Panc1 (cell line): ENCODE data around the gene IL24. TPM values are rescaled to one million over a fixed set of nuclear protein-coding genes. Genes with fewer than 3 reads are reported as not detected.

Source experiments
- ATAC-seq: fragments of 200-7000 bp; cut with Tn5 transposase; 2 replicates; pipeline ENCODE4 v1.9.1; 2020; ENCODE audit warnings: mild to moderate bottlenecking, moderate library complexity
- BruUV-seq: library from RNA; stranded (reverse); fragments of 400-500 nt; replicated peaks from 2 replicates; lab custom pipeline; 2021; lab: Mats Ljungman, UMichigan
- CTCF ChIA-PET: fragments of 300-600 bp; sonication (Branson Sonifier 250); formaldehyde crosslinking; loops from one replicate; lab custom pipeline; 2022; ENCODE audit warnings: antibody characterized with exemption; lab: Charles Lee
- POLR2A ChIA-PET: fragments of 300-600 bp; sonication (Branson Sonifier 250); formaldehyde crosslinking; loops from one replicate; lab custom pipeline; 2022; ENCODE audit warnings: antibody characterized with exemption; lab: Charles Lee
- DNase-seq: peaks from one replicate; pipeline ENCODE4 v3.0.0-alpha.2; 2010; ENCODE audit warnings: low read depth, low spot score
- H3K27ac ChIP-seq: 2 replicates; pipeline ENCODE4 v1.5.1; 2011; ENCODE audit warnings: mild to moderate bottlenecking, low read length, inconsistent platforms
- H3K27me3 ChIP-seq: fragments of 200-500 bp; sonication (Bioruptor generic); 2 replicates; pipeline ENCODE4 v1.6.0; 2014; ENCODE audit warnings: low read length, inconsistent platforms; ENCODE audit not compliant: control insufficient read depth, insufficient read depth
- H3K36me3 ChIP-seq: fragments of 200-500 bp; sonication (Bioruptor generic); 2 replicates; pipeline ENCODE4 v1.5.1; 2014; ENCODE audit warnings: inconsistent platforms, mild to moderate bottlenecking, low read length, moderate library complexity; ENCODE audit not compliant: control insufficient read depth, insufficient read depth
- H3K4me1 ChIP-seq: 2 replicates; pipeline ENCODE4 v1.5.1; 2011; ENCODE audit warnings: inconsistent platforms, mild to moderate bottlenecking, low read length, moderate library complexity; ENCODE audit not compliant: control insufficient read depth, insufficient read depth
- H3K4me3 ChIP-seq, 2 experiments: 2 replicates each; pipeline ENCODE4 v1.5.1; 2011 to 2012; ENCODE audit warnings: low read depth in 2 of 2, low read length in 2 of 2, mild to moderate bottlenecking in 2 of 2, inconsistent platforms in 1 of 2, moderate library complexity in 1 of 2
- H3K9me3 ChIP-seq: fragments of 200-500 bp; sonication (Bioruptor generic); 2 replicates; pipeline ENCODE4 v1.5.1; 2014; ENCODE audit warnings: low read depth, mild to moderate bottlenecking, inconsistent platforms, low read length, moderate library complexity; ENCODE audit not compliant: control insufficient read depth, insufficient read depth
- CTCF ChIP-seq: fragments of 450-650 bp; IDR thresholded peaks from 2 replicates; pipeline ENCODE4 v1.5.1; 2017; ENCODE audit warnings: mild to moderate bottlenecking
- POLR2AphosphoS5 ChIP-seq: IDR thresholded peaks from 2 replicates; pipeline ENCODE4 v1.6.1; 2012; ENCODE audit warnings: mild to moderate bottlenecking, low read depth, low read length, moderate library complexity
- REST ChIP-seq, 2 experiments: IDR thresholded peaks; 2 replicates each; pipeline ENCODE4 v1.6.1; 2011 to 2012; ENCODE audit warnings: low read depth in 2 of 2, control low read depth in 1 of 2, low read length in 1 of 2, mild to moderate bottlenecking in 1 of 2, moderate library complexity in 1 of 2; ENCODE audit not compliant: insufficient read depth in 1 of 2
- SIN3A ChIP-seq: IDR thresholded peaks from 2 replicates; pipeline ENCODE4 v1.6.1; 2012; ENCODE audit warnings: low read depth, mild to moderate bottlenecking, low read length, moderate library complexity, borderline replicate concordance; ENCODE audit not compliant: insufficient read depth
- TCF7L2 ChIP-seq: IDR thresholded peaks from 2 replicates; pipeline ENCODE4 v1.6.1; 2011; ENCODE audit warnings: mild to moderate bottlenecking, low read depth, low read length, inconsistent platforms
- in situ Hi-C: cut with HindIII; loops from 2 replicates; pipeline ENCODE4 v1.10.0; 2016; ENCODE audit warnings: low sequenced_read_pairs, low pct_unique_long_range_greater_than_20kb
- intact Hi-C: fragments of 100-400 bp; cut with micrococcal nuclease; formaldehyde crosslinking; loops from one replicate; pipeline ENCODE4 v1.10.0; 2022; ENCODE audit not compliant: unreplicated experiment
- total RNA-seq: library from RNA; stranded (reverse); gene quantifications from one replicate; pipeline ENCODE4 v1.2.1, GENCODE V29; 2021; ENCODE audit not compliant: unreplicated experiment

The IL24 gene
- total RNA-seq, 1 experiment from 2014 or later, result not detected

DNA sequence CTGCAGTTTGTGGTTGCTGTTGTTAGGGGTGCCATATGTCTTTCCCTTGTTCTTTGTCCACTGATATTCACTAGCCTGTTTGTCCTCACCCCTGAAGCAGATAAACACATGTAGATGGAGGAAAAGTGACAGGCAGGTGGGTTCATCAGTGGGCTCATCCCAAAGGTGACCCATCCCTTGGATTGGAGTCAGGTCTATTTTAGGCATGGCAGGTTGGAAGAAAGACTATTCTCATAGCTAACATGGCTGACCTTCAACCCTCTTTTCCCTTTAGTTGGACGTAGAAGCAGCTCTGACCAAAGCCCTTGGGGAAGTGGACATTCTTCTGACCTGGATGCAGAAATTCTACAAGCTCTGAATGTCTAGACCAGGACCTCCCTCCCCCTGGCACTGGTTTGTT lies 5.5 kb downstream of the IL24 start:
- Histone ChIP-seq H3K36me3 (no peaks in the 10 kb centered on the region), H3K4me3 (no peak overlapping the region), H3K9me3 (no peaks in the 10 kb centered on the region), H3K4me1 (no peaks in the 10 kb centered on the region), H3K27me3 (no peaks in the 10 kb centered on the region), H3K27ac (no peak overlapping the region)
- ChIA-PET POLR2A (no interaction called here), CTCF (no interaction called here)
- TF ChIP-seq REST (IDR thresholded peaks at IDR 0.05; ENCODE audit: insufficient read depth in 1 of 2, low read depth in 2 of 2, low read length in 1 of 2) (no peak), TCF7L2 (no peak), POLR2AphosphoS5 (no peak), SIN3A (no peak), CTCF (no peak)
- ATAC-seq, result no peak
- intact Hi-C loops (no loop called here), in situ Hi-C loops (no loop called here)
- DNase-seq, result no peak
- no TSS peak for BruUV-seq

DNA sequence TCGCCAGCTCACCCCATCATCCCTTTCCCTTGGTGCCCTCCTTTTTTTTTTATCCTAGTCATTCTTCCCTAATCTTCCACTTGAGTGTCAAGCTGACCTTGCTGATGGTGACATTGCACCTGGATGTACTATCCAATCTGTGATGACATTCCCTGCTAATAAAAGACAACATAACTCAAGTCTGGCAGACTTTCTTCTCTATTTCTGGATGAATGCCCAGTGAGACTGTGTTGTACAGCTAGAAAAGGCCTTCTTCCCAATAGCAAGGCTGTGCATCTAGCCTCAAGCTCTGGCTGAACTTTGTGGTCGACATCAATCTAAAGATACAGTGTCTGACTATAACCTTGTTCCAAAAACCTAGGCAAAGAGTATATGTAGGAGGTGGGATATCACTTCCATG lies 6.4 kb downstream of the IL24 start:
- no peak for TF ChIP-seq POLR2AphosphoS5
- no peak for TF ChIP-seq REST (IDR thresholded peaks at IDR 0.05; ENCODE audit: insufficient read depth in 1 of 2, low read depth in 2 of 2, low read length in 1 of 2)
- TF ChIP-seq SIN3A, result no peak
- no peak for TF ChIP-seq TCF7L2
- TF ChIP-seq CTCF, result no peak
- intact Hi-C loops, result no loop called here
- POLR2A ChIA-PET, result no interaction called here
- H3K27me3 ChIP-seq, result peaks cover 5% of the 10 kb centered on the region
- no TSS peak for BruUV-seq
- H3K4me1 ChIP-seq, result no peaks in the 10 kb centered on the region
- ATAC-seq (no peak), DNase-seq (no peak)
- no peak overlapping the region for H3K27ac ChIP-seq
- H3K4me3 ChIP-seq, result no peak overlapping the region
- H3K36me3 ChIP-seq, result no peaks in the 10 kb centered on the region
- CTCF ChIA-PET, result no interaction called here
- H3K9me3 ChIP-seq, result no peaks in the 10 kb centered on the region
- in situ Hi-C loops, result no loop called here
